K562 (cell line): ENCODE measurements around the gene ITGAL. TPM values are rescaled to one million over a fixed set of nuclear protein-coding genes. Genes with fewer than 3 reads are reported as not detected.

Experiments used
- BRD4 ChIP-seq: fragments of 200-600 bp; sonication (generic); IDR thresholded peaks from 2 replicates; pipeline ENCODE4 v1.6.1; 2017; ENCODE audit warnings: inconsistent platforms
- FOXO4 ChIP-seq: fragments of 450-650 bp; formaldehyde crosslinking; IDR thresholded peaks from 2 replicates; pipeline ENCODE4 v1.4.0; 2020; ENCODE audit warnings: mild to moderate bottlenecking, moderate library complexity
- IRF2 ChIP-seq: sonication (generic); formaldehyde crosslinking; IDR thresholded peaks from 2 replicates; pipeline ENCODE4 v1.8.1; 2022; ENCODE audit warnings: mild to moderate bottlenecking, missing genetic modification reagents
- SMARCC2 ChIP-seq: fragments of 450-650 bp; IDR thresholded peaks from 2 replicates; pipeline ENCODE4 v1.6.1; 2017; ENCODE audit warnings: antibody characterized with exemption, moderate library complexity, mild to moderate bottlenecking, low read depth
- TAF9B ChIP-seq: fragments of 450-650 bp; IDR thresholded peaks from 2 replicates; pipeline ENCODE4 v1.6.1; 2018; ENCODE audit warnings: mild to moderate bottlenecking; ENCODE audit not compliant: partially characterized antibody
- ZBTB33 ChIP-seq: sonication (generic); formaldehyde crosslinking; IDR thresholded peaks from 2 replicates; pipeline ENCODE4 v1.8.1; 2023; ENCODE audit warnings: mild to moderate bottlenecking, missing genetic modification reagents
- ZBTB40 ChIP-seq, 2 experiments: fragments of 450-650 bp in 1 of 2; sonication (generic) in 1 of 2; formaldehyde crosslinking in 1 of 2; IDR thresholded peaks; 2 replicates each; pipeline versions ENCODE4 v1.7.1 to v1.9.0; 2016 to 2022; ENCODE audit warnings: inconsistent platforms in 1 of 2, mild to moderate bottlenecking in 1 of 2, missing genetic modification reagents in 1 of 2
- ZNF445 ChIP-seq: fragments of 250-450 bp; sonication (Bioruptor Pico); IDR thresholded peaks from 2 replicates; pipeline ENCODE4 v1.4.0; 2020; ENCODE audit warnings: low read depth, mild to moderate bottlenecking, moderate library complexity
- ZNF76 ChIP-seq: fragments of 250-450 bp; sonication (Bioruptor Pico); IDR thresholded peaks from 2 replicates; pipeline ENCODE4 v1.4.0; 2020; ENCODE audit warnings: mild to moderate bottlenecking, moderate library complexity, borderline replicate concordance
- polyA plus RNA-seq, 8 experiments: library from polyadenylated mRNA; depleted of rRNA in 4 of 8; stranded (reverse) in 5 of 8; unstranded in 3 of 8; fragments of >200 nt; fragmentation: Nextera tagmentation in 2 of 8; fragmentation: Illumina TruSeq in 1 of 8; extraction: Ambion mirVana in 2 of 8; extraction: Trizol in 1 of 8; gene quantifications; 2 replicates each; pipeline versions ENCODE4 v1.2.1 to v1.2.3, GENCODE V29; 2011 to 2014; ENCODE audit warnings: inconsistent platforms in 1 of 8, missing spikeins in 1 of 8
- total RNA-seq, 7 experiments: library from RNA; depleted of rRNA in 6 of 7; stranded (reverse); fragments of >200 nt in 6 of 7; fragmentation: Illumina TruSeq in 2 of 7; extraction: Trizol in 2 of 7; gene quantifications; 2 replicates each; pipeline versions ENCODE4 v1.2.1 to v1.2.3, GENCODE V29; 2011 to 2021; ENCODE audit warnings: low replicate concordance in 1 of 7
- TF ChIP-seq, protein P1 (sequence below): IDR thresholded peaks from 2 replicates; pipeline ENCODE4 v1.6.1; 2016; ENCODE audit warnings: missing genetic modification characterization, missing compliant biosample characterization
- TF ChIP-seq, protein P2 (sequence below): fragments of 250-450 bp; sonication (Bioruptor Pico); IDR thresholded peaks from 2 replicates; pipeline ENCODE4 v1.8.0; 2022; ENCODE audit warnings: moderate library complexity, mild to moderate bottlenecking, inconsistent platforms

Gene ITGAL
- total and polyA plus RNA-seq, 9 of the 15 experiments (the other 6 are each of a cell fraction or from before 2014, with no cell fraction given), result 0.01 to 0.53 TPM; not detected in 7

DNA sequence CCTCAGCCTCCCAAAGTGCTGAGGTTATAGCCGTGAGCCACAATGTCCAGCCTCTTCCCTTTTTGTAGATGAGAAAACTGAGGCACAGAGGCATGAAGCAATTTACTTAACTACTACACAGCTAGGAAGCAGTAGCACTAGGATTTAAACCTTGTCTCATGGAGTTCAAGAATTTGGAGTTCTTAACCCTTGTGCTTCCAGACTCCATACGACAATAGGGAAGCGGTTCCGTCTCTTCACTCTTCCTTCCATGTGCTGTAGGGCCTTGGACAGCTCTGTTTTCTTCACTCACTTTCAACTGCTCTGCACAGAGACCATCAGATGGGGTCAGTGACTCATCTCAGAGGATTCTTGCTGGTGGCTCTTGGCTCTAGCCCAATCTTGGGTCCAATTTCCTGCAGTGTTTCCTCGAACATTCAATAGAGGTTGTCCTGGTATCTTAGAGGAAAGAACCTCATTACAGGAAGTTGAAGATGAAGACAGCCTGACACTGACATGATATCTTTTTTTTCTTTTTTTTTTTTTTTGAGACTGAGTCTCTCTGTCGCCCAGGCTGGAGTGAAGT is 19.3 kb downstream of the ITGAL start (continued):
- TF ChIP-seq, protein P1, sequence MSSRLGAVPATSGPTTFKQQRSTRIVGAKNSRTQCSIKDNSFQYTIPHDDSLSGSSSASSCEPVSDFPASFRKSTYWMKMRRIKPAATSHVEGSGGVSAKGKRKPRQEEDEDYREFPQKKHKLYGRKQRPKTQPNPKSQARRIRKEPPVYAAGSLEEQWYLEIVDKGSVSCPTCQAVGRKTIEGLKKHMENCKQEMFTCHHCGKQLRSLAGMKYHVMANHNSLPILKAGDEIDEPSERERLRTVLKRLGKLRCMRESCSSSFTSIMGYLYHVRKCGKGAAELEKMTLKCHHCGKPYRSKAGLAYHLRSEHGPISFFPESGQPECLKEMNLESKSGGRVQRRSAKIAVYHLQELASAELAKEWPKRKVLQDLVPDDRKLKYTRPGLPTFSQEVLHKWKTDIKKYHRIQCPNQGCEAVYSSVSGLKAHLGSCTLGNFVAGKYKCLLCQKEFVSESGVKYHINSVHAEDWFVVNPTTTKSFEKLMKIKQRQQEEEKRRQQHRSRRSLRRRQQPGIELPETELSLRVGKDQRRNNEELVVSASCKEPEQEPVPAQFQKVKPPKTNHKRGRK, result no peak
- TF ChIP-seq, protein P2, sequence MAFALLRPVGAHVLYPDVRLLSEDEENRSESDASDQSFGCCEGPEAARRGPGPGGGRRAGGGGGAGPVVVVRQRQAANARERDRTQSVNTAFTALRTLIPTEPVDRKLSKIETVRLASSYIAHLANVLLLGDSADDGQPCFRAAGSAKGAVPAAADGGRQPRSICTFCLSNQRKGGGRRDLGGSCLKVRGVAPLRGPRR, result no peak
- TF ChIP-seq SMARCC2 (peak; percentile 57; the same call in 1 of the 2 replicates), ZNF76 (CRISPR knock-in tag) (no peak), ZBTB40 (IDR thresholded peaks at IDR 0.05) (peak; percentile 56; the same call in 1 of the 2 replicates), ZBTB40 (CRISPR knock-in tag; IDR thresholded peaks at IDR 0.05) (no peak), FOXO4 (CRISPR knock-in tag) (no peak), BRD4 (no peak), IRF2 (CRISPR knock-in tag) (no peak), TAF9B (peak; percentile 54), ZNF445 (CRISPR knock-in tag) (no peak), ZBTB33 (no peak)
